ENCODE results near the gene GPR161. TPM values are rescaled to one million over a fixed set of nuclear protein-coding genes. Genes with fewer than 3 reads are reported as not detected.

GPR161 gene
- total RNA-seq, 1 experiment from 2014 or later: 13.7 TPM

DNA sequence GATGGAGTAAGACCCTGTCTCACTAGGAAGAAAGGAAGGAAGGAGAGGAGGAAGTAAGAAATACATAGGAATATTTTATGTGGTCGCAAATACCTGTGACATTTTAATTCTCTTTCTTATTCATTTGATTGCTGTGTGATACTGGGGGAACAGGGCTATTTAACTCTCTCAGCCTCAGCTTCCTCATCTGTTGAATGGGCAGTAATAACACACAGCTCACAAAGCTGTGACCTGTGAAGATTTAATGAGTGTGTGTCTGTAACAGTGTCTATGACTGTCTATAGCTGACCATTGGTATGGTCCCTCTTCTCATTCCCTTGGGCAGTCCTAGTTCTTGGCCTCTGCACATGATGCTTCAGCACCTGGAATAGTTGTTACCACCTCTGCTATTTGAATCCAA is 13.6 kb upstream of the GPR161 start (continued):
- TF ChIP-seq ZNF274 (IDR thresholded peaks at IDR 0.05; ENCODE audit: low read depth, low read length): no peak
- TF ChIP-seq, protein P1, sequence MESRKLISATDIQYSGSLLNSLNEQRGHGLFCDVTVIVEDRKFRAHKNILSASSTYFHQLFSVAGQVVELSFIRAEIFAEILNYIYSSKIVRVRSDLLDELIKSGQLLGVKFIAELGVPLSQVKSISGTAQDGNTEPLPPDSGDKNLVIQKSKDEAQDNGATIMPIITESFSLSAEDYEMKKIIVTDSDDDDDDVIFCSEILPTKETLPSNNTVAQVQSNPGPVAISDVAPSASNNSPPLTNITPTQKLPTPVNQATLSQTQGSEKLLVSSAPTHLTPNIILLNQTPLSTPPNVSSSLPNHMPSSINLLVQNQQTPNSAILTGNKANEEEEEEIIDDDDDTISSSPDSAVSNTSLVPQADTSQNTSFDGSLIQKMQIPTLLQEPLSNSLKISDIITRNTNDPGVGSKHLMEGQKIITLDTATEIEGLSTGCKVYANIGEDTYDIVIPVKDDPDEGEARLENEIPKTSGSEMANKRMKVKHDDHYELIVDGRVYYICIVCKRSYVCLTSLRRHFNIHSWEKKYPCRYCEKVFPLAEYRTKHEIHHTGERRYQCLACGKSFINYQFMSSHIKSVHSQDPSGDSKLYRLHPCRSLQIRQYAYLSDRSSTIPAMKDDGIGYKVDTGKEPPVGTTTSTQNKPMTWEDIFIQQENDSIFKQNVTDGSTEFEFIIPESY (IDR thresholded peaks at IDR 0.05; ENCODE audit: extremely low read depth, insufficient replicate concordance, low read length): no peak
- TF ChIP-seq EGR1 (IDR thresholded peaks at IDR 0.05; ENCODE audit: low read depth): no peak

GRCh38 chr1:168148916-168149315 is 12.2 kb upstream of the GPR161 start:
- no peaks in the 10 kb centered on the region for H3K9me3 ChIP-seq (ENCODE audit: control insufficient read depth in 1 of 2, insufficient read depth in 1 of 2, low read depth in 1 of 2, low read length in 2 of 2)
- H3K9me2 ChIP-seq (ENCODE audit: insufficient read depth): no peaks in the 10 kb centered on the region
- no peak overlapping the region for H3K27ac ChIP-seq (ENCODE audit: low read depth, low read length)
- intact Hi-C loops (cut with micrococcal nuclease): no loop called here
- no peak overlapping the region for H3K4me3 ChIP-seq (replicated peaks in 1 of 2; ENCODE audit: low read depth in 1 of 2, low read length in 2 of 2)
- TF ChIP-seq RAD21 (IDR thresholded peaks at IDR 0.05; ENCODE audit: low read depth): no peak
- TF ChIP-seq EZH2phosphoT487 (IDR thresholded peaks at IDR 0.05; ENCODE audit: borderline replicate concordance): no peak
- no peak for TF ChIP-seq EGR1 (IDR thresholded peaks at IDR 0.05; ENCODE audit: low read depth)
- TF ChIP-seq ZFX (IDR thresholded peaks at IDR 0.05): no peak
- no peak for TF ChIP-seq CBX3 (IDR thresholded peaks at IDR 0.05; ENCODE audit: low read depth)
- no peak for TF ChIP-seq SRF (IDR thresholded peaks at IDR 0.05; ENCODE audit: low read depth)
- TF ChIP-seq YY1 (IDR thresholded peaks at IDR 0.05; ENCODE audit: extremely low read depth, insufficient replicate concordance, low read depth, low read length): no peak
- no peak for TF ChIP-seq POLR2A (IDR thresholded peaks at IDR 0.05; ENCODE audit: borderline replicate concordance, extremely low read depth, insufficient read depth, insufficient read length)
- no peak for TF ChIP-seq SIN3A (IDR thresholded peaks at IDR 0.05; ENCODE audit: low read depth)
- TF ChIP-seq ELF1 (IDR thresholded peaks at IDR 0.05; ENCODE audit: borderline replicate concordance, low read depth): no peak
- TF ChIP-seq CEBPB (IDR thresholded peaks at IDR 0.05; ENCODE audit: low read depth): no peak
- TF ChIP-seq JUND (IDR thresholded peaks at IDR 0.05): no peak
- no peak for TF ChIP-seq ZNF274 (IDR thresholded peaks at IDR 0.05; ENCODE audit: low read depth, low read length)
- no peak for TF ChIP-seq FOSL1 (IDR thresholded peaks at IDR 0.05; ENCODE audit: low read depth)
- TF ChIP-seq, protein P2, sequence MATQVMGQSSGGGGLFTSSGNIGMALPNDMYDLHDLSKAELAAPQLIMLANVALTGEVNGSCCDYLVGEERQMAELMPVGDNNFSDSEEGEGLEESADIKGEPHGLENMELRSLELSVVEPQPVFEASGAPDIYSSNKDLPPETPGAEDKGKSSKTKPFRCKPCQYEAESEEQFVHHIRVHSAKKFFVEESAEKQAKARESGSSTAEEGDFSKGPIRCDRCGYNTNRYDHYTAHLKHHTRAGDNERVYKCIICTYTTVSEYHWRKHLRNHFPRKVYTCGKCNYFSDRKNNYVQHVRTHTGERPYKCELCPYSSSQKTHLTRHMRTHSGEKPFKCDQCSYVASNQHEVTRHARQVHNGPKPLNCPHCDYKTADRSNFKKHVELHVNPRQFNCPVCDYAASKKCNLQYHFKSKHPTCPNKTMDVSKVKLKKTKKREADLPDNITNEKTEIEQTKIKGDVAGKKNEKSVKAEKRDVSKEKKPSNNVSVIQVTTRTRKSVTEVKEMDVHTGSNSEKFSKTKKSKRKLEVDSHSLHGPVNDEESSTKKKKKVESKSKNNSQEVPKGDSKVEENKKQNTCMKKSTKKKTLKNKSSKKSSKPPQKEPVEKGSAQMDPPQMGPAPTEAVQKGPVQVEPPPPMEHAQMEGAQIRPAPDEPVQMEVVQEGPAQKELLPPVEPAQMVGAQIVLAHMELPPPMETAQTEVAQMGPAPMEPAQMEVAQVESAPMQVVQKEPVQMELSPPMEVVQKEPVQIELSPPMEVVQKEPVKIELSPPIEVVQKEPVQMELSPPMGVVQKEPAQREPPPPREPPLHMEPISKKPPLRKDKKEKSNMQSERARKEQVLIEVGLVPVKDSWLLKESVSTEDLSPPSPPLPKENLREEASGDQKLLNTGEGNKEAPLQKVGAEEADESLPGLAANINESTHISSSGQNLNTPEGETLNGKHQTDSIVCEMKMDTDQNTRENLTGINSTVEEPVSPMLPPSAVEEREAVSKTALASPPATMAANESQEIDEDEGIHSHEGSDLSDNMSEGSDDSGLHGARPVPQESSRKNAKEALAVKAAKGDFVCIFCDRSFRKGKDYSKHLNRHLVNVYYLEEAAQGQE (IDR thresholded peaks at IDR 0.05; ENCODE audit: low read depth): no peak
- no peak for TF ChIP-seq EZH2 (IDR thresholded peaks at IDR 0.05)
- TF ChIP-seq, protein P1 (IDR thresholded peaks at IDR 0.05; ENCODE audit: extremely low read depth, insufficient replicate concordance, low read length): no peak
- no peak for TF ChIP-seq TCF7L2 (IDR thresholded peaks at IDR 0.05; ENCODE audit: borderline replicate concordance, extremely low read depth, insufficient read depth, insufficient read length)
- no peak for TF ChIP-seq SP1 (IDR thresholded peaks at IDR 0.05; ENCODE audit: low read depth)
- no peak for TF ChIP-seq POLR2AphosphoS5 (IDR thresholded peaks at IDR 0.05; ENCODE audit: low read depth, low read length)
- no peak overlapping the region for H3K9ac ChIP-seq (ENCODE audit: low read length)
- no peak overlapping the region for H2AFZ ChIP-seq (ENCODE audit: low read depth, low read length, poor library complexity, severe bottlenecking)
- ATAC-seq (no peak), DNase-seq (ENCODE audit: low read depth, low spot score) (no peak)
- H3K4me1 ChIP-seq (ENCODE audit: control insufficient read depth in 1 of 2, insufficient read depth in 2 of 2, low read length in 2 of 2): peaks cover 0 to 10% of the 10 kb centered on the region in 2 experiments; a peak in 2 of 4 replicates
- no peaks in the 10 kb centered on the region for H4K20me1 ChIP-seq (ENCODE audit: insufficient read depth)
- POLR2A ChIA-PET: no interaction called here
- CTCF ChIA-PET: no interaction called here
- no peaks in the 10 kb centered on the region for H3K79me2 ChIP-seq (ENCODE audit: insufficient read depth, low read length)
- RAD21 ChIA-PET (ENCODE audit: low non-redundant PET in 1 of 2, low total read pairs in 2 of 2, uncharacterized antibody in 2 of 2, unreplicated experiment in 2 of 2): no interaction called here
- no TSS peak for BruUV-seq (replicated peaks)
- H3K27me3 ChIP-seq (ENCODE audit: insufficient read depth, low read length): no peaks in the 10 kb centered on the region
- H3K4me2 ChIP-seq (ENCODE audit: low read length): no peak overlapping the region
- H3K36me3 ChIP-seq (ENCODE audit: control insufficient read depth in 1 of 2, insufficient read depth in 2 of 2, low read length in 2 of 2): no peaks in the 10 kb centered on the region
